Right lobe of liver (tissue), 4 donors: Measurements from ENCODE around the gene LDAH.
"Not testable (repeated sequence)": the region's sequence is repeated elsewhere in the genome, so short reads cannot be mapped to it uniquely, and the experiment has no call there.

Source experiments
- POLR2A ChIP-seq: fragments of 450-650 bp; IDR thresholded peaks from one replicate; pipeline ENCODE4 v1.6.1; 2017; ENCODE audit warnings: antibody characterized with exemption, mild to moderate bottlenecking
- TF ChIP-seq, protein P1 (sequence below), 4 donors: fragments of 200-600 bp in 3 of 4; fragments of 450-650 bp in 1 of 4; IDR thresholded peaks; one replicate each; pipeline versions ENCODE4 v1.5.1 to v1.8.0; 2016 to 2022; ENCODE audit warnings: antibody characterized with exemption in 4 of 4, mild to moderate bottlenecking in 2 of 4
- donor health status: DM: no; HTN: no; CAD: no.
- donor health status: DM: no; HTN: no; CAD: no.
- donor health status: DM: no; HTN: yes; CAD: no.

GRCh38 chr2:20793944-20794343 is 29.0 kb downstream of the LDAH start:
- TF ChIP-seq, protein P1, sequence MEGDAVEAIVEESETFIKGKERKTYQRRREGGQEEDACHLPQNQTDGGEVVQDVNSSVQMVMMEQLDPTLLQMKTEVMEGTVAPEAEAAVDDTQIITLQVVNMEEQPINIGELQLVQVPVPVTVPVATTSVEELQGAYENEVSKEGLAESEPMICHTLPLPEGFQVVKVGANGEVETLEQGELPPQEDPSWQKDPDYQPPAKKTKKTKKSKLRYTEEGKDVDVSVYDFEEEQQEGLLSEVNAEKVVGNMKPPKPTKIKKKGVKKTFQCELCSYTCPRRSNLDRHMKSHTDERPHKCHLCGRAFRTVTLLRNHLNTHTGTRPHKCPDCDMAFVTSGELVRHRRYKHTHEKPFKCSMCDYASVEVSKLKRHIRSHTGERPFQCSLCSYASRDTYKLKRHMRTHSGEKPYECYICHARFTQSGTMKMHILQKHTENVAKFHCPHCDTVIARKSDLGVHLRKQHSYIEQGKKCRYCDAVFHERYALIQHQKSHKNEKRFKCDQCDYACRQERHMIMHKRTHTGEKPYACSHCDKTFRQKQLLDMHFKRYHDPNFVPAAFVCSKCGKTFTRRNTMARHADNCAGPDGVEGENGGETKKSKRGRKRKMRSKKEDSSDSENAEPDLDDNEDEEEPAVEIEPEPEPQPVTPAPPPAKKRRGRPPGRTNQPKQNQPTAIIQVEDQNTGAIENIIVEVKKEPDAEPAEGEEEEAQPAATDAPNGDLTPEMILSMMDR (IDR thresholded peaks at IDR 0.05) = not testable (repeated sequence)
- not testable (repeated sequence) for TF ChIP-seq POLR2A
